ENCODE results near the gene RAB31. TPM values are rescaled to one million over a fixed set of nuclear protein-coding genes. Genes with fewer than 3 reads are reported as not detected.
"Not testable (repeated sequence)": the region's sequence is repeated elsewhere in the genome, so short reads cannot be mapped to it uniquely, and the experiment has no call there.

RAB31 gene
- polyA plus RNA-seq, 1 donor = 27.1 TPM

GRCh38 chr18:9758624-9759075 lies 50.5 kb downstream of the RAB31 start:
- no peak for DNase-seq (ENCODE audit: low read depth)

DNA sequence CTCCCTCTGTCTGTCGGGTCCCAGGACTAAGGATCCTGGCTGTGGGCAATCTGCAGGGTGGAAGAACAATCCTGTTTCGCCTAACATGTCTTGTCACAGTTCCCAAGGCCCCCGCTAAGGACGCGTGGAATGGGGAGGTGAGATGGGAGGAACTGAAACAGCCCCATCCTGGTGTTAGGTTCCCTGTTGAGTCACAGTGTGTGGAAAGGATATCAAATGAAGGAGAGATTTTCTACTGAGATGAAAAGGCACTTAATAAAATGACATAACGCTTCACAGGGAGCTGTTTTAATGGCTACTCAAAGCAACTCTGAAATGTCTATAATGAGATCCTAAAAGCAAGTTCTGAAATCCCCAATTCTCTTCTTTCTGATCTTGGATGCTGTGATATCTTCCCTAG lies 52.5 kb downstream of the RAB31 start:
- DNase-seq (ENCODE audit: low read depth) = no peak

GRCh38 chr18:9762526-9762925 lies 54.4 kb downstream of the RAB31 start:
- DNase-seq (ENCODE audit: low read depth) = no peak

GRCh38 chr18:9763157-9763556 lies 55.1 kb downstream of the RAB31 start:
- DNase-seq (ENCODE audit: low read depth) = no peak

GRCh38 chr18:9764011-9764481 lies 55.9 kb downstream of the RAB31 start:
- DNase-seq (ENCODE audit: low read depth) = no peak

DNA sequence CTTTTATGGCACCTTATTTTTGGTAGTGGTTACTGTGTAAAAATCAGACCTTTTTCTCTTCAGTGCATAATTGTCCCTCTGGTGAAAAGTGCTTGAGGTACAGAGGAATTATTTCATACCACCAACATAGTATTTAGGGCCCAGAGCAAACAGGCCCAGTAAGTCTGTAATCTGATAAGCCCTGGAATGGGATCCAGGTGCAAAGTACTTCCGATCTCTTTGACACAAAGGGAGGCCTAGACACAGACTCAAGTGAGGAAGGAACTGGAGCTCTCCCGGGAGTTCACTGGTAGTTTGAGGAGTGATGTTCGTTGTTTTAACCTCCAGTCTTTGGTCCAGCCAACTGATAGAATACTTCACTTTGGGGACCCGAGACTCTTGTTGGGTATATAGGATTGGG lies 57.4 kb downstream of the RAB31 start:
- no peak for DNase-seq (ENCODE audit: low read depth)

- DNase-seq (ENCODE audit: low read depth) = no peak
Measured at GRCh38 chr18:9766076-9766481, 58.0 kb downstream of the RAB31 start.

DNA sequence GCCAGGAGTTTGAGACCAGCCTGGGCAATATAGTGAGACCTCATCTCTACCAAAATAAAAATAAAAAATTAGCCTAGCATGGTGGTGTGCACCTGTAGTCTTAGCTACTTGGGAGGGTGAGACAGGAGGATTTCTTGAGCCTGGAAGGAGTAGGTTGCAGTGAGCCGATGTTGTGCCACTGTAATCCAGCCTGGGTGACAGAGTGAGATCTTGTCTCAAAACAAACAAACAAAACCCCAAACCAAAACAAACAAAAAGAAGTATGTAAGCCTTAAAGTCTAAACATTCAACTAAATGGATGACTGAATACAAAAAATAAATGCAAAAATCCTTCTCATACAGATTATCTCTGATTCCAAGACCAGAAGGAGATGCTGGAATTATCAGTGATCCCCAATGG lies 58.6 kb downstream of the RAB31 start:
- DNase-seq (ENCODE audit: low read depth) = no peak

- DNase-seq (ENCODE audit: low read depth) = not testable (repeated sequence)
Measured at GRCh38 chr18:9768071-9768691, 60.1 kb downstream of the RAB31 start.

DNA sequence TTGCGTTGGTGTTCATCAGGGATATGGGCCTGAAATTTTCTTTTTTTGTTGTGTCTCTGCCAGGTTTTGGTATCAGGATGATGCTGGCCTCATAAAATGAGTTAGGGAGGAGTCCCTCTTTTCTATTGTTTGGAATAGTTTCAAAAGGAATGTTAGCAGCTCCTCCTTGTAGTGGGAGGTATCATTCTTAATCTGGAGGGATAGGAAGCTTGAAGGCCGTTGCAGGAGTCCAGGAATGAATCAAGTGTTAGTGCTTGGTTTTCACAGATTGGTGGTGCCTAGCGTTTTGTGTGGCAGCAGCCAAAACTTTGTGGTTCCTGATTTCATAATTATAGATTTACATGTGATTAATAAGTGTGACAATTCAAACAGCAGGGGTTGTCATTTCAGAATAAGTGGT lies 62.0 kb downstream of the RAB31 start:
- not testable (repeated sequence) for DNase-seq (ENCODE audit: low read depth)

GRCh38 chr18:9771261-9771976 lies 63.3 kb downstream of the RAB31 start:
- DNase-seq (ENCODE audit: low read depth) = no peak

DNA sequence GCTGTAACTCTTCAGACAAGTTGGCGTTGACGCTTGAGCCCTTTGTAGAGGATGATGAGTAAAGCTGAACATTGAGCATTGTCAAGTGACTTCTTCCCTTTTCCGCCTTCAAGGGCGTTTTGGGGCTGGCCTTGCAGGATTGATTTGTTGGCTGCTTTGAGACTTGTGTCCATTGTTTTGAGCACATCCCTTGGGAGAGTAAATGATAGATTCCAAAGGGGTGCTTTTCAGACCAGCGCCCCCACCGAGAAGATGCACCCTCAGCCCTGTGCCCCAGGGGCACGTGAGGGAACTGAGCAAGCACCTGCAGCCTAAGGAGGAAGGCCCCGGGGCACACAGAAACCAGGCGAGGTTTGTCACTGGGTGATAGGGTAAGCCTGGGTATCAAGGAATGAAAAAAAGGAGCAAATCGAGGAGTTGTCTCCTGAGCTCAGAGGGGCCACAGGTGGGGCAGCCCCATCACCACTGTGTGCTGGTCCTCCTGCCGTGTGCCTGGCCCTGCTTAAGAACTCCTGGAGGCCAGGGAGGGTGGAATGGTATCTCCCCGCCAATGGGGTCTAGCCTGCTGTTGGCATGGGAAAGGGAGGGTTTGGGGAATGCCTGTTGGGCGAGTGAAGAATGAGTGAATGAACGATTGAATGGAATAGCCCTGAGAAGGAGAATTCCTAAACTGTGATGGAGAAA lies 64.0 kb downstream of the RAB31 start:
- no peak for DNase-seq (ENCODE audit: low read depth)

DNA sequence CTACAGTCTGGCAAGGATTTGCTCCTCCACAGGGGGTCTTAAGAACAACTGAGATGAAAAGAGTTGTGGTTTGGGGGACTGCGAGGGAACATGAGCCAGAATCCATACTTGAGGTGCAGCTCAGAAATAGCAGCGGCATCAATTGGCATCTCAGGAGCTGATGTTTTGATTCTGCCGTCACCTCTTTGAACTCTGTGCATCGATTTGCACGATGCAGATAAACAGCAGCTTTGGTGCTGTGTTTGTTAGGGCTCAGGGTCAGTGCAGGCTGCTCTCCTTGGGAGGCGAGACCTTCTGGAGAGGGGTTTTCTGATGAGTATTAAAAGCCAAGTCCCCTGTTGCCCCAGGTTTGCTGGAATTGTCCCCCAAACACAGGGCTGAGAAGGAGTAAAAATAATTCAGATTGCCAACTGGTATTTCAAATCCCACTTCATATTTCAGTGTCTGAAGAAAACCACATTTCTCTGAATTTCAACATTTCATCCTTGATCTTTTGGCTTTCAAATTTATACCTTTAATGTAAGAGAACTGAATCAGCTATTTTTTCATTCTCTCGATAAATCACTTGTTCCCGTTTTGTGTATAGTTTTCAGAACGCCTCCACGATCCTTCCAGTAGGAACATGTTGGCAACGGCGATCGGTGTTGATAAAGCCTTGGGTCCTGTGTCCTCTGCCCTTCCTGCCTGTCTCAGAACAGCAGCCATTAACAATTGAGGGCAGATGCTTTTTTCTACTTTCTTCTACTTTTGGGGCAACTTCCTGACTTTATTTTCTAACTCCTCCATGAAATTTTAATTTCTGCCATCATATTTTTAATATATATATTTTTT lies 65.0 kb downstream of the RAB31 start:
- no peak for DNase-seq (ENCODE audit: low read depth)

- DNase-seq (ENCODE audit: low read depth) = no peak
Measured at GRCh38 chr18:9774150-9774549, 66.0 kb downstream of the RAB31 start.

- no peak for DNase-seq (ENCODE audit: low read depth)
Measured at GRCh38 chr18:9775178-9775577, 67.1 kb downstream of the RAB31 start.

- no peak for DNase-seq (ENCODE audit: low read depth)
Measured at GRCh38 chr18:9779630-9780029, 71.5 kb downstream of the RAB31 start.

- DNase-seq (ENCODE audit: low read depth) = no peak
Measured at GRCh38 chr18:9782073-9782857, 74.2 kb downstream of the RAB31 start.

GRCh38 chr18:9786631-9787030 lies 78.5 kb downstream of the RAB31 start:
- no peak for DNase-seq (ENCODE audit: low read depth)

DNA sequence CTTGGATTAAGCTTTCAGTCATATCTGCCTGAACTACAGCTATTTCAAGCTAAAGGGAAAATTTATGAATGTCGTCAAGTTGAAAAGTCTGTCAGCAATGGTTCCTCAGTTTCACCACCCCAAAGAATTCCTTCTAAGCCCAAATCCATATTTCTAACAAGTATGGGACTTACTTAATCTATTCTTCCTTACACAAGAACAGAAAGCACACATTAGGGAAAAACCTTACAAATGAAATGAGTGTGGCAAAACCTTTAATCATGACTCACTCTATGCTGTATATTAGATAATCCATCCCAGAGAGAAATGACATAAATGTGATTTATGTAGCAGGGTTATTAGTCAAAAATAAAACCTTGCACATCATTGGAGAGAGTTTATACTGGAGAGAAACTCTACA lies 78.9 kb downstream of the RAB31 start:
- DNase-seq (ENCODE audit: low read depth) = no peak

DNA sequence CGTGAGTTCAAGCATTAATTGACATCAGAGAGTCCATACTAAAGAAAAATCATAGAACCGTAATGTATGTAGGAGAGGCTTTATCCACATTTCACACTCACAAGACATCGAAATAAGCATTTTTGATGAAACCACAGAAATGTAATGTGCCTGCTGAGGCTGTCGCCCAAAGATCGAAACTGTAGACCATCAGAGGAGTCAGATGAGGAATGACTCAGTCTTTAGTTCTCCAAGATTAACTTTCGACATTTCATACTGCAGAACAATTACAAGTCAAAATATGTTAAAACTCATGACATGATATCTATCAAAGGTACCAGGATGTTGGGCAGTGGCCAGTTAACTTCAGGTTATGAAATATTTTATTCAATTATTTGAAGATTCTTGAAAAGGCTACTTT lies 79.6 kb downstream of the RAB31 start:
- DNase-seq (ENCODE audit: low read depth) = no peak

DNA sequence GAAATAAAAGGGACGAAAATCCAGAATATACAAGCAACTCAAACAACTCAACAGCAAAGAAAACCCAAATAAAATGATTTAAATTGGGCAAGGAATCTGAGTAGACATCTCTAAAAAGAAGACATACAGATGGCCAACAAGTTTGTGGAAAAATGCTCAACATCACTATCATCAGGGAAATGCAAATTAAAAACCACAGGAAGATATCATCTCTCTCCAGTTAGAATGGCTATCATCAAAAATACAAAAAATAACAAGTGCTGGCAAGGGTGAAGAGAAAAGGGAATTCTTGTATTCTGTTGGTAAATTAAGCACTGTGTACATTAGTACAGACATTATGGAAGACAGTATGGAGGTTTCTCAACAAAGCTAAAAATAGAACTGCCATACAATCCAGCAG lies 80.0 kb downstream of the RAB31 start:
- no peak for DNase-seq (ENCODE audit: low read depth)

All from forelimb muscle (tissue), 1 donor.